Measurements from ENCODE around the gene GALNTL6.

- TF ChIP-seq, protein P1, sequence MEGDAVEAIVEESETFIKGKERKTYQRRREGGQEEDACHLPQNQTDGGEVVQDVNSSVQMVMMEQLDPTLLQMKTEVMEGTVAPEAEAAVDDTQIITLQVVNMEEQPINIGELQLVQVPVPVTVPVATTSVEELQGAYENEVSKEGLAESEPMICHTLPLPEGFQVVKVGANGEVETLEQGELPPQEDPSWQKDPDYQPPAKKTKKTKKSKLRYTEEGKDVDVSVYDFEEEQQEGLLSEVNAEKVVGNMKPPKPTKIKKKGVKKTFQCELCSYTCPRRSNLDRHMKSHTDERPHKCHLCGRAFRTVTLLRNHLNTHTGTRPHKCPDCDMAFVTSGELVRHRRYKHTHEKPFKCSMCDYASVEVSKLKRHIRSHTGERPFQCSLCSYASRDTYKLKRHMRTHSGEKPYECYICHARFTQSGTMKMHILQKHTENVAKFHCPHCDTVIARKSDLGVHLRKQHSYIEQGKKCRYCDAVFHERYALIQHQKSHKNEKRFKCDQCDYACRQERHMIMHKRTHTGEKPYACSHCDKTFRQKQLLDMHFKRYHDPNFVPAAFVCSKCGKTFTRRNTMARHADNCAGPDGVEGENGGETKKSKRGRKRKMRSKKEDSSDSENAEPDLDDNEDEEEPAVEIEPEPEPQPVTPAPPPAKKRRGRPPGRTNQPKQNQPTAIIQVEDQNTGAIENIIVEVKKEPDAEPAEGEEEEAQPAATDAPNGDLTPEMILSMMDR (IDR thresholded peaks at IDR 0.05; ENCODE audit: insufficient read depth, low read length, poor library complexity, severe bottlenecking), result no peak
- no peak for TF ChIP-seq EZH2phosphoT487 (conservative IDR thresholded peaks at IDR 0.05; ENCODE audit: low read length)
Observed at GRCh38 chr4:172048666-172049065, 235.5 kb downstream of the GALNTL6 start.
